HG03280 (cell line): ENCODE results near the gene BMP2.

Source experiments
- ATAC-seq: cut with Tn5 transposase; IDR thresholded peaks from one replicate; pipeline ENCODE4 v1.9.1; 2021; ENCODE audit warnings: mild to moderate bottlenecking, moderate library complexity; ENCODE audit not compliant: unreplicated experiment

Gene BMP2

DNA sequence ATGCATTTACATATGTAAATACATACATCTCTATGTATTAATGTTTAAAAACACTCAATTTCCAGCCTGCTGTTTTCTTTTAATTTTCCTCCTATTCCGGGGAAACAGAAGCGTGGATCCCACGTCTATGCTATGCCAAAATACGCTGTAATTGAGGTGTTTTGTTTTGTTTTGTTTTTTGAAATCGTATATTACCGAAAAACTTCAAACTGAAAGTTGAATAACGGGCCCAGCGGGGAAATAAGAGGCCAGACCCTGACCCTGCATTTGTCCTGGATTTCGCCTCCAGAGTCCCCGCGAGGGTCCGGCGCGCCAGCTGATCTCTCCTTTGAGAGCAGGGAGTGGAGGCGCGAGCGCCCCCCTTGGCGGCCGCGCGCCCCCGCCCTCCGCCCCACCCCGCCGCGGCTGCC, 355 bp upstream of the BMP2 start:
- ATAC-seq = no peak

DNA sequence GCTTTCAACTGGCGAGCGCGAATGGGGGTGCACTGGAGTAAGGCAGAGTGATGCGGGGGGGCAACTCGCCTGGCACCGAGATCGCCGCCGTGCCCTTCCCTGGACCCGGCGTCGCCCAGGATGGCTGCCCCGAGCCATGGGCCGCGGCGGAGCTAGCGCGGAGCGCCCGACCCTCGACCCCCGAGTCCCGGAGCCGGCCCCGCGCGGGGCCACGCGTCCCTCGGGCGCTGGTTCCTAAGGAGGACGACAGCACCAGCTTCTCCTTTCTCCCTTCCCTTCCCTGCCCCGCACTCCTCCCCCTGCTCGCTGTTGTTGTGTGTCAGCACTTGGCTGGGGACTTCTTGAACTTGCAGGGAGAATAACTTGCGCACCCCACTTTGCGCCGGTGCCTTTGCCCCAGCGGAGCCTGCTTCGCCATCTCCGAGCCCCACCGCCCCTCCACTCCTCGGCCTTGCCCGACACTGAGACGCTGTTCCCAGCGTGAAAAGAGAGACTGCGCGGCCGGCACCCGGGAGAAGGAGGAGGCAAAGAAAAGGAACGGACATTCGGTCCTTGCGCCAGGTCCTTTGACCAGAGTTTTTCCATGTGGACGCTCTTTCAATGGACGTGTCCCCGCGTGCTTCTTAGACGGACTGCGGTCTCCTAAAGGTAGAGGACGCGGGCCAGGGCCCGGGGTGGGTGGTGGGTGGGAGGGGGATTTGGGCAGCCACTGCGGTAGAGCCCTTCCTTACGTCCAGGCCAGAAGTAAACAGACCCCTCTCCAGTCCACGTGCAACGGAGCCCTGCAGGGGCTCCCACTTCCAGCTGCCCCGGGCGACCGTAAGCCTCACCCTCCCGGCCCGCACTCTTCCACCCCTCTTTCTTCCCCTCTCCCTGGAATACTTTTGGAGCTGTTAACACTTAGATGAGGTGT, 998 bp downstream of the BMP2 start:
- no peak for ATAC-seq

DNA sequence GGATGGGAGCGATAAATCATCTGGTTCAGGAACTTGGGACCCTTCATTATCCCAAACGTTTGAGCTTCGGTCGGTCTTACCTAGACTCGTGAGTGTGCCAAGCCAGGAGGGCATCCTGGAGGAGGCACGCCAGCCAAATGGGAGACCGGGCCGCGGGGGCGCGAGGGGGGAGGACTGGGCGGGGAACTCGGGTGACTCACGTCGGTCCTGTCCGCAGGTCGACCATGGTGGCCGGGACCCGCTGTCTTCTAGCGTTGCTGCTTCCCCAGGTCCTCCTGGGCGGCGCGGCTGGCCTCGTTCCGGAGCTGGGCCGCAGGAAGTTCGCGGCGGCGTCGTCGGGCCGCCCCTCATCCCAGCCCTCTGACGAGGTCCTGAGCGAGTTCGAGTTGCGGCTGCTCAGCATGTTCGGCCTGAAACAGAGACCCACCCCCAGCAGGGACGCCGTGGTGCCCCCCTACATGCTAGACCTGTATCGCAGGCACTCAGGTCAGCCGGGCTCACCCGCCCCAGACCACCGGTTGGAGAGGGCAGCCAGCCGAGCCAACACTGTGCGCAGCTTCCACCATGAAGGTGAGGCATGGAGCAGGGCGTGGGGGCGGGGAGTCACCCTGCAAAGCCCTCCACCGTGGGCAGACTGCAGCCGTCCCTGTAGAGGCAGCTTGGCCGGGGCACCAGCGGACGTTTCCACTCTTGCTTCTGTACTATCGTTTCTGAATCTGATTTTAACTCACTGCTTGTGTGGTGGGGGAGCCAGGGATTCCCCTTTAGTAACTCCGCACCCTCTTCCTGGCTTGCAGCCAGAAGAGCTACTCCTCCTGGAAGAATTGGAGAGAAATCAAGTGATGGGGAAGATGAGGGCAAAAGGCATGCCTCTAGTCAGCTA, 2.7 kb downstream of the BMP2 start:
- ATAC-seq = no peak

DNA sequence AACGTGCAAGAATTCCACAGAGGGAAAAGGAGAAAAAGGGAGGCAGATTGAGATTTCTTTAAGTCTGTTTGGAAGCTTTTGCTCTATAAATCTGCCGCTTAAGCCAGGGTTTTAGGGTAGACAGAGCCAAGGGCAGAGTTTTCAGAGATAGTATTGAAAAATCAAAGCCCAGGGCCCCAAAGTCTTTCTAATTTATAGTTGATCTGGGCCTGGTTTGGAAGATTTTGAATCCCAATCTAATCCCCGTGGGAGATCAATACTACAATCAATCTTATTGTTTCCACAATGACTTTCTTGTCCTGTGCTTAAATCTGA, 3.3 kb downstream of the BMP2 start:
- no peak for ATAC-seq

DNA sequence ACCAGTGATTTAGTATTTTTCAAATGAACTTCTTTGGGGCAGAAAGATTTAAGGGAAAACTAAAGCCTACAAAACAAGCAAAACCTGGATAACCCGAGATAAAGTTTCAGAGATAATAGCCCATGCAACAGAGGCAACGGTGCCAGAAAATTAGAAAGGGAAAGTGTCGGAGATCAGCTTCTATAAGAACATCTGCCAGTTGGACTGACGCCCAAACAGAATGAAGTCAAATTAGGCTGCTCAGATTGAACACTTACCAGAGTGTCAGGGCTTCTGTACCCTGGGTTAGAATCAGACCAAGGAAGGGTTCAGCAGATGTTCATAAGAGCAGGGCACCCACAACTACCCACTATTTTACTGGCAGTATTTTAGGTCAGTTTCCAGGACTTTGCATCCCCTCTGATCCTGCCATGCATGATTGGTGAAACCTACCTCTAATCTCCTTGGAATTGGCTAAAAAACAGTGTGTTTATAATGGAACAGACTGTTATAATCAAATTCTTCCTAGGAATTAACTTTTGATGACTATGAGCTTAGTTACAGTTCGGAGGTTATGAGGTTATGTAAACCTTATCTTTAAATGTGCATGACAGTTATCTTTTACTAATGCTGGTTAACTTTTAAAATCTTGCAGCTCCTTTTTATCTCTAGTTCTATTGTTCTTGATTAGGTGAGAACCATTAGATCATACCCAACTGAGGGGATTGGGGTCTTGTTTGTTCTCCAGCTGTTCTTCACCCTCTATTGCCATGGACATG, 13.1 kb downstream of the BMP2 start:
- ATAC-seq = no peak

DNA sequence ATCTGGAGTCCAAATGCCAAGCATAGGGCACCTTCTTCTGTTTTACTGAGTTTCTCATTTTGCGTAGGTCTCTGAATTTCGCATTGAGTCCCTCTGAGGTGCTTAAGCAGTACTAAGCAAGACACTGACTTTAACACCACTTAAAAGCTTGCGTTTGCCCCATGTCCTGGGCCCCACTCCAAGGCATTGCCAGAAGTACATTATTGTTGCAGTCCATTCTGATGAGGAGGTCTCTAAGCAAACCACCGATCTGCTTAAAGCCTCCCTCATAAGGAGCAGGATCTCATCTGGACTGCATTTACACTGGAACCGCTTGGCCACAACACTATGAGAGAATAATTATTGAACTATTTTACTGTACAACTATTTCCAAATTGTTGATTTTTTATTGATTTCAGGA, 16.3 kb downstream of the BMP2 start:
- ATAC-seq = no peak

DNA sequence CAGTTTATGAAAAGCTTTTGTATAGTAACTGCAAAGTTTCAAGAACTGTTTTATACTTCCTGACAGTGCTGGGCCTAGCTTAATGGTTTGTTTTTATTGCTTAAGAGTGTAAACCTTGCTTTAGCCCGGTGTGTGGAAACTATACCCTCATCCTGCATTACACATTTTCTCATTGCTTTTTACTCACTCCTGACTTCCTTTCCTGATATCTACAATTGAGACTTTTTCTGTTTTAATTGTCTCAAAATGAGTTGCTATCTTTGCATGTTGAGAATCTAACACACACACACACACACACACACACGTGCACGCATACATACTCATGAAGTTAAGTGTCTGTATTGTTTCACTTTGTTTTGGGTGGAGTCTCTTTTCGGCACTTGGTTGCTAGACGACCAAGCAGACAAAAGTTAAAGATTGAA, 16.7 kb downstream of the BMP2 start:
- ATAC-seq = no peak

DNA sequence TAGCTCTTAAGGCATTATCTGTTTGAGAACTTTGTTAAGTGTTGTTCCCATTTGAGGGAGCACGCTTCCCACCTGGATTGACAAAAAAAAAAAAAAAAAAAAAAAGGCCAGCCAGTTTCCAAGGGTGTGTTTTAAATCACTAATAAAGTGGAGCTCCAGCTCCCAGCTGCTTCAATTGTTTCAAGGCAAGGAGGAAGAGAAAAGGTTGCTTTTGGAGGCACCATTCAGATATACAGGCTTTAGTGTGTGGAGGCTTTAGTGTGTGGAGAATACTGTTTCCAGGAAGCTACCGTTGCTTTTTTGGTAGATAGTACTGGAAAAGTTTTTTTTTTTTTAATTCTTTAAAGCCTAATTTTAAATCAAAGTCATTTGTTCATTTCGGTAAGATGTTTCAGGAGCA, 17.3 kb downstream of the BMP2 start:
- no peak for ATAC-seq

DNA sequence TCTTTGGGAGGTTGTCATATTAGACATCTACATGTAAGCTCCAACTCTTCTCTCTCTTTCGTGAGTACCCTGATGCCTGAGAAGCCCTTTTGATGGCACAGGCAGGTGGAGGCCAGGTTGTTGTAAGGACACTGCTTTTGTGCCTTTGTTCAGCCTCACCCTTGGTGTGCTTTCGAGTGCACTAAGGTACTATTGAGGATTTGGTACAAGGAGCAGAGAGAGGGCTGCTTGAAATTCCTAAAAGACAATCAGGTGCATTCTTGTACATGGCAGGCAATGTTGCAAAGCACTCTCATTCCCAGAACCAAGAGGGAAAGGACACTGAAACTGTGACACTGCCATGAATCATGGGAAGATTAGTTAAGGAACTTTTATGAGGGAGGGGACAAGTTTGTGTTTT, 19.1 kb downstream of the BMP2 start:
- ATAC-seq = no peak

DNA sequence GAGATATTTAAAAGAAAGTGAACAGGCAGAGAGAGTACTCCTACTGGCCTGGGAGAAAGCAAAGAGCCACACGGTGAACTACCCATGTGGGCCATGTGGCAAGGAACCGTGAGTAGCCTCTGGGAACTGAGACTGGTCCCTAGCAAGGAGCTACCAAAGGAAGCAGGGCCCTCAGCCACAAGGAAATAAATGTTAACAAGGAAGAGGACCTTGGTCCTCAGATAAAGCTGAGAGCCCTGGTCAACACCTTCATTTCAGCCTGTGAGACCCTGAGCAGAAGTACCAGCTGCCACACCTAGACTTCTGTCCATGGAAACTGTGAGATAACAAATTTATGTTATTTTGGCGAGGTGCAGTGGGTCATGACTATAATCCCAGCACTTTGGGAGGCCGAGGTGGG, 25.3 kb downstream of the BMP2 start:
- ATAC-seq = no peak

DNA sequence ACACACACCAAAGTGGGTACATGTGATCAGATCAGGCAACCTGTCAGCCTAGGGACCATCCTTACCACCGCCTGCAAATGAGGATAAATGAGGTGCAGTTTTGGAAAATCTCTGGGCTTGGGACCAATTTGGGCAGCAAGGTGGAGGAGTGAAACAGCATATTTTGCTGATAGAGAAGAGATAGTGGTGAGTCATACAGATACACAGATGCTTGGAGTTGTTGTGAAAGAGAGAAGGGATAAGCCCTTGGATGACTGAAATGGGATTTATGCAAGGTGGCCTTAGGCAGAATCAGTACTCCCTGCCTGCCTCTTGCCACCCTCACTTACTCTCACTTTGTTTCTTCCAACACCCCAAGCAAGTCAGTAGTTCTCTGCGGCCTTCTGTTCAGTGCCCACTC, 34.7 kb downstream of the BMP2 start:
- ATAC-seq = no peak

DNA sequence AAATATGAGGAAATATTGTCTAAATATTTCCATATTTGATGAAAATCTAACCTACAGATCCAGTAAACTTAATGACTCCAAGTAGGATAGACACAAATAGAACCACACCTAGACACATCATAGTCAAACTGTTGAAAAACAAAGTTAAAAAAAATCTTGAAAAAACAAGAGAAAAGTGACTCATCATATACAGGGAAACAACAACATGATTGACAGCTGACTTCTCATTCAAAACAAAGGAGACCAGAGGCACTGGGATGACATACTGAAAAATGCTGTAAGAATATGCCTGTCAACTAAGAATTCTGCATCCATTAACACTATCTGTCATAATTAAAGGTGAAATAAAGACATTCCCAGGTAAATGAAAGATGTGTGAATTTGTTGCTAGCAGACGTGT, 38.8 kb downstream of the BMP2 start:
- ATAC-seq = no peak

DNA sequence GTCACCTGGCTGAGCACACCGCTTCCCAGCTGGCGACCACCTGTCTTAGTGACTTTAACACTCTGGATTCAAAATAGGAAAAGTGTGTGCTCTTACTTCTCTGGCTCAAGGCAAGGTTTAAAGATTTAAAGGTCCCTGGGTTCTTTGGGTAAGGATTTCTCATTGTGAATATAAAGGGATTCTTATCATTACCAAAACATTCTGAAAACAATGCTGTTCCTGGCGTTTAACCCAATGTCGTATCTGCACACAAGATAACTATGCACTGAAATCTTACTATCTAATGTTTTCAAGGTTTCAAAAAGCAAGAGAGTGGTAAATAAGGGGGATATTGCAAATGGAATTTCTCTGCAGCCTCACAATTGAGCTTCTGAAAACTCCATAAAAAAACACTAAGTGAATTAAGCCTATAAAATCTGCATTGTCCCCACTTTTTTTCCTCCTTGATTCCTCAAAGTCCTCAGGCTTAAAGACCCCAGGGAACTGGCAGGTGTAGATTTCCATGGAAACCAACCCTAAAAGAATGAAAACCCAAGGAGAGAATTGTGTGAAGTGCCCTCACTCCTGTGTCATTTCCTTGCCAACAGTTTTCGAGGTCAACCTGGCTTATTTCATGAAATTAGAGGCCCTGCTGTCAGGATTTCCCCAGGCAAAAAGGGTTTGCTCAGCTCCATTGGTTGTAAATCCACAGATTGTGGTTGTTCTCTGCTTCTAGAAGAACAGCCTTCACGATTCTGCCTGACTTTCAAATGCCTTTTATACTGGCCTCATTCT, 44.0 kb downstream of the BMP2 start:
- ATAC-seq = no peak

DNA sequence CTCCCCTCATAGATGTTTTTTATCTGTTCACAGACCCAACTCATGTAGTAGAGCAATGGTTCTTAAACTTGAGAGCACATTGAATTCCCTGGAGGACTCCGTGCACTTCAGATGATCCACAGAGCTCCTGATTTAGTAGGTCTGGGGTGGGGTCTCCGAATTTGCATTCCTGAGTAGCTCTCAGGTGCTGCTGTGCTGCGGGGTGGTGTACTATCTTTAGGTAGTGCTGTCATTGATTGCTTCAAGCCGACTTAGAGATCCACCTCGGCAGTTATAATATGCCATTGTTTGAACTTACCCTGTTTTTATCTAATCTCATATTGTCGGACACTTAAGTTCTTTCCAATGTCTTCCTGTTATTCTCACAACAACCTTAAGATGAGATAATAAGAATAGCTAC, 45.0 kb downstream of the BMP2 start:
- no peak for ATAC-seq

DNA sequence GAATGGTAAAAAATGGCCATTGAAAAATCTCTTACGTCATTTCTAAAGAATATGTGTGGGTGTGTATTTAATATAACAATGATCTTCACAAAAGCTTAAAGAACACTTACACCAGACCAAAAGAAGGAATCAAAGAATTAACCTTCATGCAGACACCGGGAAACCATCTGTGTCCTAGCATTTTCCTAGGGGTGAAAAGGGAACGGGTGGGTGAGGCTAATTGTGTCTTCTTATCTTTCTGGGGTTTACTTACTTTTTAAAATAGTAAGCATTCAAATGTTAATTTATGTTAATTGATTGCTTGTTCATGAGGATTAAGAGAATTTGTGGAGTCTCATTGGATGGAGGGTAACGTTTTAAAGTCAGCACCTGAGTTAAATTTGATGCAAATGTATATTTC, 47.5 kb downstream of the BMP2 start:
- ATAC-seq = no peak

DNA sequence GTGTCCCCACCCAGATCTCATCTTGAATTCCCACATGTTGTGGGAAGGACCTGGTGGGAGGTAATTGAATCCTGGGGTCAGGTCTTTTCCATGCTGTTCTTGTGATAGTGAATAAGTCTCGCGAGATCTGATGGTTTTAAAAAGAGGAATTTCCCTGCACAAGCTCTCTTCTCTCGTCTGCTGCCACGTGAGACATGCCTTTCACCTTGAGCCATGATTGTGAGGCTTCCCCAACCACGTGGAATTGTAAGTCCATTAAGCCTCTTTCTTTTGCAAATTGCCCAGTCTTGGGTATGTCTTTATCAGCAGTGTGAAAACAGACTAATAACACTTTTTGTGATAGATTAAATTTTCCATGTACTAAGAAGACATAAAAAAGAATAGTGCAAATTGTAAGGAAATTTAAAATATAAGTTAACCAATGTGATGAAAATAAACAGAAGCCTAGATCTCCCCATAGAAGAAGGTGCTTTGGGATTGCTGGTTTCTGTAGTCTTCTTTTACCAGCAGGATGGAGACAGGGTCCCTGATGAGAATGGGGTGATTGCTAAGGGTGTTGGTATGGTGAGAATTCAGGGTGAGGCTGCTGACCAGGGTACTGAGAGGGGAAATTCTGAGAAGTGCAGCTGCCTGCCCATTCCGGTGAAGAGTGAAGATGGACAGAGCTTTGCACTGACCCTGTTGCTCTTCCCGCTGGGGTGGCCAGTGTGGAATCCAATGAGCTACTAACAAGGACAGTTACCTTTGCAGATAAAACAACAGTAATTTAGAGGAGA, 50.7 kb downstream of the BMP2 start:
- ATAC-seq = no peak

DNA sequence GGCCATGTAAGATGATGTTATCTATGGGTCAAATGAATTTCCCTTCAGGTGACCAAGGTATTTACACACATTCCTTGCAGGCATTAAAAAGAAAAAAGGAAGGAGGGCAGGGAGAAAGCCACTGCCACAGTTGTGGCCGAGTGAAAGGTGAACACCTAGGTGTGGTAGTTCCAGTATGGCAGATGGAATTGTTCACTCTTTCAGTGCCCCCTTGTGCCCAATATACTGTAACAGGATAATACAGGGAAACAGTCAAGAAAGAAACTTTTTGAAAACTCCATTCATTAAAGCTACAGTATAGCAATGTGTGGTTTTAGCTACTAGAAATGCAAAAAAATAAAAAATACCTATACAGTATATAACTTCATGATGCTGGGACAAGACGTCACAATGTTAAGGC, 52.1 kb downstream of the BMP2 start:
- ATAC-seq = no peak

DNA sequence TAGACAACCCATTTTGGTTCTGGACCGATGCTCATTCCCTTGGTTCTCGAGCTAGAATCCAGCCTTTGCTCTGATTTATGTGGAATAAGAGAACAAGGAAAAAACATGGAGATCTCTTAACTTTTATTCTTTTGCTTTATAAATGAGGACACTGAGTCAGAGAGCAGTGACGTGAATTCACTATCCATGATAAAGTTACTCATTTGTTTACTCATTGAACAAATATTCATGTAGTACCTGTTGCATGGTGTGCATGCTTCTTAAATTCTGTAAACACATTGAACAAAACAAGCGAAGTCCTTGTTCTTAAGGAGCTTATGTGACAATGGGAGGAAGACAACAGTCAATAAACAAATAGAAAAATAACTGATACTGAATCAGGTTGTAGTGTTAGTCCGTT, 56.9 kb downstream of the BMP2 start:
- ATAC-seq = no peak

DNA sequence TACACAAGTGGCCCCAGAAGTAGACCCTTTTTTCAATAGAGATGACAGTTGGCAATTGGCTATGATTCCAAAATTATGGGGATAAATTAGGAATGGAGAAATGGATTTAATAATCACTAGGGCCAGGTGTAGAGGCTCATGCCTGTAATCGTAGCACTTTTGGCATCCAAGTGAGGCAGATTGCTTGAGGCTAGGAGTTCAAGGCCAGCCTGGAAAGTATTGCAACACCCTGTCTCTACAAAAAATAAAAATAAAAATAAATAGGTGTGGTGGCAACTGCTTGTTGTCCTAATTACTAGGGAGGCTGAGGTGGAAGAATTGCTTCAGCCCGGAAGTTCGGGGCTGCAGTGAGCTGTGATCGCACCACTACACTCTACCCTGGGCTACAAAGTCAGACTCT, 60.0 kb downstream of the BMP2 start:
- ATAC-seq = no peak
